A673 (cell line): ENCODE results near the gene MYEOV. TPM values are rescaled to one million over a fixed set of nuclear protein-coding genes. Genes with fewer than 3 reads are reported as not detected.

Experiments used
- BruUV-seq: library from RNA; stranded (reverse); fragments of 400-500 nt; replicated peaks from 2 replicates; lab custom pipeline; 2021; lab: Mats Ljungman, UMichigan
- CTCF ChIA-PET: fragments of 300-600 bp; sonication (Branson Sonifier 250); formaldehyde crosslinking; loops from one replicate; lab custom pipeline; 2022; ENCODE audit warnings: antibody characterized with exemption; lab: Charles Lee
- POLR2A ChIA-PET: fragments of 300-600 bp; sonication (Branson Sonifier 250); formaldehyde crosslinking; loops from one replicate; lab custom pipeline; 2022; ENCODE audit warnings: antibody characterized with exemption; ENCODE audit not compliant: low non-redundant PET; lab: Charles Lee
- DNase-seq: peaks from one replicate; pipeline ENCODE4 v3.0.0-alpha.2; 2015; ENCODE audit warnings: low spot score
- H3K27ac ChIP-seq: fragments of 200-600 bp; sonication (generic); 2 replicates; pipeline ENCODE4 v1.5.1; 2016; ENCODE audit warnings: mixed run types, low read depth, mild to moderate bottlenecking, mixed read lengths, antibody characterized with exemption, low read length; ENCODE audit not compliant: poor library complexity, severe bottlenecking
- H3K27me3 ChIP-seq: fragments of 200-600 bp; sonication (generic); replicated peaks from 2 replicates; pipeline ENCODE4 v1.6.1; 2017; ENCODE audit warnings: mixed run types, low read depth, mild to moderate bottlenecking, mixed read lengths, antibody characterized with exemption, low read length; ENCODE audit not compliant: insufficient read depth, poor library complexity
- H3K36me3 ChIP-seq: fragments of 200-600 bp; sonication (generic); 2 replicates; pipeline ENCODE4 v1.6.1; 2016; ENCODE audit warnings: mixed run types, mild to moderate bottlenecking, mixed read lengths, antibody characterized with exemption, low read length; ENCODE audit not compliant: insufficient read depth, poor library complexity, severe bottlenecking
- H3K4me1 ChIP-seq: fragments of 200-600 bp; sonication (generic); 2 replicates; pipeline ENCODE4 v1.6.1; 2017; ENCODE audit warnings: mixed run types, mild to moderate bottlenecking, mixed read lengths, antibody characterized with exemption, low read length; ENCODE audit not compliant: insufficient read depth, poor library complexity, severe bottlenecking
- H3K4me3 ChIP-seq: fragments of 200-600 bp; sonication (generic); 2 replicates; pipeline ENCODE4 v1.5.1; 2016; ENCODE audit warnings: low read depth, mixed run types, mild to moderate bottlenecking, mixed read lengths, low read length; ENCODE audit not compliant: poor library complexity, severe bottlenecking
- H3K9me3 ChIP-seq: fragments of 200-600 bp; sonication (generic); 2 replicates; pipeline ENCODE4 v1.6.1; 2016; ENCODE audit warnings: mixed run types, low read depth, mild to moderate bottlenecking, mixed read lengths, antibody characterized with exemption, low read length; ENCODE audit not compliant: poor library complexity, severe bottlenecking
- EZH2 ChIP-seq: fragments of 200-600 bp; sonication (generic); IDR thresholded peaks from 2 replicates; pipeline ENCODE4 v1.6.1; 2017; ENCODE audit warnings: borderline replicate concordance, low read depth, mild to moderate bottlenecking, mixed read lengths, antibody characterized with exemption, low read length; ENCODE audit not compliant: poor library complexity, severe bottlenecking
- intact Hi-C: fragments of 100-400 bp; cut with micrococcal nuclease; formaldehyde crosslinking; loops from one replicate; pipeline ENCODE4 v1.10.0; 2022; ENCODE audit not compliant: unreplicated experiment
- total RNA-seq: library from RNA; stranded (reverse); gene quantifications from 2 replicates; pipeline ENCODE4 v1.2.3, GENCODE V29; 2021
- TF ChIP-seq, protein P1 (sequence below): fragments of 300-800, 200-600 bp; sonication (generic); conservative IDR thresholded peaks from 2 replicates; pipeline ENCODE4 v1.5.1; 2017; ENCODE audit warnings: low read depth, mild to moderate bottlenecking, antibody characterized with exemption, low read length, moderate library complexity, mixed read lengths

MYEOV gene
- total RNA-seq, 1 experiment from 2014 or later, result 174 TPM

DNA sequence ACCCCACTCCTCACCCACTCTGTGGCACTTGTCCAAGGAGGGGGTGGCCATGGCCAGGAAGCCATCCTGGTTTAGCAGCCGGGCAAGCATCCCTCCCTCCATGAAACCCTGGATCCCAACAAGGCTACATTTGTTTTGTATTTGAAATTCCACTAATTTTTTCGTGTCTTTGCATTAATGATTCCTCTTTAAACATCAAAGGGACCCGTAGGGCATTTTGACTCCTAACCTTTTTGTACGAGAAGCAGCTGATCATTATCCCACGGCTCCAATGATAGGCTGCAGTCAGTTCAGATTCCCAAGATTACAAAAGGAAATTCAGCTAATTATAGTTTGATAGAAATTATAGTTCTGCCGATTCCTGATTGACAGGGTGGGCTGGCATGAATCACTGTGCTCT is 10.7 kb downstream of the MYEOV start:
- ChIA-PET POLR2A (no interaction called here), CTCF (interaction anchor here (1.8 kb wide), 1 partner anchor 173 kb away, joined by 6 read pairs; no protein-coding TSS in a partner anchor)
- Histone ChIP-seq H3K9me3 (no peaks in the 10 kb centered on the region), H3K4me3 (no peak overlapping the region), H3K4me1 (peaks cover 80% of the 10 kb centered on the region), H3K27ac (no peak overlapping the region), H3K27me3 (no peaks in the 10 kb centered on the region), H3K36me3 (peaks cover 50% of the 10 kb centered on the region)
- TF ChIP-seq, protein P1, sequence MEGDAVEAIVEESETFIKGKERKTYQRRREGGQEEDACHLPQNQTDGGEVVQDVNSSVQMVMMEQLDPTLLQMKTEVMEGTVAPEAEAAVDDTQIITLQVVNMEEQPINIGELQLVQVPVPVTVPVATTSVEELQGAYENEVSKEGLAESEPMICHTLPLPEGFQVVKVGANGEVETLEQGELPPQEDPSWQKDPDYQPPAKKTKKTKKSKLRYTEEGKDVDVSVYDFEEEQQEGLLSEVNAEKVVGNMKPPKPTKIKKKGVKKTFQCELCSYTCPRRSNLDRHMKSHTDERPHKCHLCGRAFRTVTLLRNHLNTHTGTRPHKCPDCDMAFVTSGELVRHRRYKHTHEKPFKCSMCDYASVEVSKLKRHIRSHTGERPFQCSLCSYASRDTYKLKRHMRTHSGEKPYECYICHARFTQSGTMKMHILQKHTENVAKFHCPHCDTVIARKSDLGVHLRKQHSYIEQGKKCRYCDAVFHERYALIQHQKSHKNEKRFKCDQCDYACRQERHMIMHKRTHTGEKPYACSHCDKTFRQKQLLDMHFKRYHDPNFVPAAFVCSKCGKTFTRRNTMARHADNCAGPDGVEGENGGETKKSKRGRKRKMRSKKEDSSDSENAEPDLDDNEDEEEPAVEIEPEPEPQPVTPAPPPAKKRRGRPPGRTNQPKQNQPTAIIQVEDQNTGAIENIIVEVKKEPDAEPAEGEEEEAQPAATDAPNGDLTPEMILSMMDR, result no peak
- no peak for TF ChIP-seq EZH2
- intact Hi-C loops, result no loop called here
- no TSS peak for BruUV-seq
- DNase-seq, result no peak

DNA sequence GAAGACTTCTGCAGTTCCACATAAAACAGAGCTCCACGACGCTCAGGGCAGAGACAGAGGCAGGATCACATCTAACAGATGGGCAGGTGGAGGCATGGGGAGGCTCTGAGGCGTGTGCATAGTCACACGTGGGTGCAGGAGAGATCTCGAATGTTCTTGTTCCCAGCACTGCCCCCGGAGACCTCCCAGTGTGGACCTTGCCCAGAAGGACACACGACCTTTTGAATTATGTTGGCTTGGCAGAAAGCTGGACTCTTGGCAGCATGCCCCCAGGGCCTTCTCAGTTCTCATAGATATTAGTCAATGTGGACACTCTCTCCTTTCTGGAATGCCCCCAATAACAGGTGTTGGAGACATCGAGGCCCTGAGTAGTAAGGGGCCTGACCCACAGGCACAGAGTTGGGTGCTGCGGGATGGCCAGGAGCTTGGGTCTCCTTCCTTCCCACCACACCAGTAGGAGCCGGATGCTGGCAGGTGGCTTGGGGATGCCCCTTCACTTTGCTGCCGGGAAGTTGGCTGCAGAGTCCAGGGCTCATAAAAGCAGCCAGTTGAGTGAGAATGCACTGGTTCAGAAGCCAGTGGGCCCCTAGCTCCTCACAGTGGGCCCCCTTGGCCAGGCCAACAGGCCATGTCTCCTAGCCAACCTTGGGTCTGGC is 12.1 kb downstream of the MYEOV start:
- intact Hi-C loops, result no loop called here
- H3K27ac ChIP-seq, result peak overlapping the region; percentile 44
- peaks cover 43% of the 10 kb centered on the region for H3K36me3 ChIP-seq
- POLR2A ChIA-PET, result no interaction called here
- no peak for DNase-seq
- no peaks in the 10 kb centered on the region for H3K27me3 ChIP-seq
- H3K9me3 ChIP-seq, result no peaks in the 10 kb centered on the region
- TSS peak; percentile 8 for BruUV-seq
- peaks cover 80% of the 10 kb centered on the region for H3K4me1 ChIP-seq
- CTCF ChIA-PET, result interaction anchor here (0.5 to 1.8 kb wide), 2 partner anchors 175 to 390 kb away, joined by 4 to 6 read pairs; no protein-coding TSS in a partner anchor
- H3K4me3 ChIP-seq, result no peak overlapping the region
- TF ChIP-seq EZH2, result no peak
- TF ChIP-seq, protein P1, result no peak

DNA sequence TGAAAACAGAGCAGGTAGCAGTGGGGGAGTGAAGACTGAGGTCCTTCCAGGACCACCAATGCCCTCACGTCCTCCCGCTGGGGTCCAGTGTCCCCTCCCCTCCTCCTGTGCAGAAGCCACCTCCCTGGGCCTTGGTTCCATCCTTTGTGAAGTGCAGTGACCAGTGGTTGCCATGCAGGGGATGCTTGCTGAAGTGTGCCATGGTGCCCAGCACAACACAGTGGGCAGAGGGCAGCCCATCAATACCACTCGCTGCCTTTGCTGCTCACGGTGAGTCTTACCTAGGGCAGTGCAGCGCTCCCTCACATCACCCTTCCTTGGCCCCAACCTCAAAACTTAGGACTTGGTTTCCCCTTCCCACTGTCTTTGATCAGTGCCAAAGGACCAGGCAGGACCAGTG is 12.9 kb downstream of the MYEOV start:
- POLR2A ChIA-PET, result interaction anchor here (0.6 kb wide), 1 partner anchor 335 kb away, joined by 4 read pairs; no protein-coding TSS in a partner anchor
- no peak for DNase-seq
- peaks cover 36% of the 10 kb centered on the region for H3K36me3 ChIP-seq
- CTCF ChIA-PET, result no interaction called here
- H3K4me1 ChIP-seq, result peaks cover 80% of the 10 kb centered on the region
- TF ChIP-seq, protein P1, result no peak
- no peak for TF ChIP-seq EZH2
- intact Hi-C loops, result no loop called here
- peak overlapping the region; percentile 44 for H3K27ac ChIP-seq
- no peak overlapping the region for H3K4me3 ChIP-seq
- no peaks in the 10 kb centered on the region for H3K27me3 ChIP-seq
- no peaks in the 10 kb centered on the region for H3K9me3 ChIP-seq
- no TSS peak for BruUV-seq
